Left ventricle myocardium superior (tissue), 1 donor: ENCODE measurements around the gene GARNL3. TPM values are rescaled to one million over a fixed set of nuclear protein-coding genes. Genes with fewer than 3 reads are reported as not detected.

Source experiments
- total RNA-seq: library from RNA; stranded (reverse); fragmentation: NEBNext Ultra II Directional; extraction: Animal tissue kit (Norgen Biotek cat#: 25700); gene quantifications from one replicate; pipeline ENCODE4 v1.2.1, GENCODE V29; 2021
- donor health status: DM: no; HTN: yes; CAD: no; lungs with severe emphysema.

Gene GARNL3
- total RNA-seq, 1 donor from 2014 or later, result 17.3 TPM

Other genes with a start within 250 kb of the GARNL3 start
- 27.4 TPM for gene ANGPTL2, start 142.1 kb upstream of the GARNL3 start, total RNA-seq
- gene SLC2A8, start 132.4 kb downstream of the GARNL3 start, total RNA-seq, result 18.6 TPM
- gene ZNF79, start 159.6 kb downstream of the GARNL3 start, total RNA-seq, result 7.4 TPM
- 637 TPM for gene RPL12, start 186.6 kb downstream of the GARNL3 start, total RNA-seq
- gene LRSAM1, start 186.7 kb downstream of the GARNL3 start, total RNA-seq, result 52.0 TPM